Activated B cell treated with CpG ODN at 0.5 μM for 24 hours (primary cell): ENCODE measurements around the gene TPPP. TPM values are rescaled to one million over a fixed set of nuclear protein-coding genes. Genes with fewer than 3 reads are reported as not detected.

ENCODE experiments used
- ATAC-seq: fragments of 200-7000 bp; cut with Tn5 transposase; one replicate; pipeline ENCODE4 v1.10.0; 2021; ENCODE audit warnings: low read depth, mild to moderate bottlenecking, moderate library complexity
- CTCF ChIA-PET: fragments of 350-600 bp; sonication (Branson Sonifier 250); formaldehyde crosslinking; loops from one replicate; lab custom pipeline; 2021; ENCODE audit warnings: antibody characterized with exemption; lab: Charles Lee
- POLR2A ChIA-PET: fragments of 350-600 bp; sonication (Branson Sonifier 250); formaldehyde crosslinking; loops from one replicate; lab custom pipeline; 2021; ENCODE audit warnings: antibody characterized with exemption; lab: Charles Lee
- DNase-seq: peaks from one replicate; pipeline ENCODE4 v3.0.0; 2022
- H3K27ac Mint-ChIP-seq: one replicate; pipeline ENCODE4 v1.8.0; 2020; ENCODE audit warnings: mixed read lengths
- H3K27me3 Mint-ChIP-seq: one replicate; pipeline ENCODE4 v1.8.0; 2021; ENCODE audit warnings: mixed read lengths
- H3K36me3 Mint-ChIP-seq: one replicate; pipeline ENCODE4 v1.8.0; 2021; ENCODE audit warnings: low read depth, mixed read lengths
- H3K4me1 Mint-ChIP-seq: one replicate; pipeline ENCODE4 v1.8.0; 2021; ENCODE audit warnings: mixed read lengths
- H3K4me3 Mint-ChIP-seq: one replicate; pipeline ENCODE4 v1.8.0; 2020; ENCODE audit warnings: mild to moderate bottlenecking, mixed read lengths
- H3K9me3 Mint-ChIP-seq: one replicate; pipeline ENCODE4 v1.8.0; 2020; ENCODE audit warnings: mixed read lengths
- CTCF ChIP-seq: fragments of 200-600 bp; IDR thresholded peaks from one replicate; pipeline ENCODE4 v1.8.0; 2022; ENCODE audit warnings: antibody characterized with exemption, mild to moderate bottlenecking
- intact Hi-C: fragments of 100-400 bp; cut with micrococcal nuclease; formaldehyde crosslinking; loops from one replicate; pipeline ENCODE4 v1.15.1; 2024
- total RNA-seq: library from RNA; stranded (reverse); gene quantifications from 2 replicates; pipeline ENCODE4 v1.2.3, GENCODE V29; 2022

The TPPP gene
- total RNA-seq, 1 donor from 2014 or later: 0.04 TPM

DNA sequence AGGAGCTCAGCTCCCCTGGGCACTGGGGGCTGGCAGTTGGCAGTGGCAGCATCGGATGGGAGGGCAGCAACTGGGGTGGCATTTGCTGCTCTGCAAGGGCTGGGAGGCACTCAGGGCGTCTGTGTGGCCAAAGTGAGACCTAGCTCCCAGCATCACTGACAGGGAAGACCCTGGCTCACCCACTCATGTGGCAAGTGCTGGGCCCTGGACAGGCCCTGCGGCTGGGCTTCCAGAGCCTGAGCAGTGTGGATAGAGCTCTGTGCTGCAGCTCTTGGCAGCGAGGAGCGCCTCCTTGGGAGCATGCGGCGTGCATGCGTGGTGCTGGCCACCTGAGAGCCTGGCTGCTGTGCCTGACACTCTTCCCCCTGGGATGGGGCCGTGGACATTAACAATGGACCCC, 70.8 kb downstream of the TPPP start:
- no peak for DNase-seq

DNA sequence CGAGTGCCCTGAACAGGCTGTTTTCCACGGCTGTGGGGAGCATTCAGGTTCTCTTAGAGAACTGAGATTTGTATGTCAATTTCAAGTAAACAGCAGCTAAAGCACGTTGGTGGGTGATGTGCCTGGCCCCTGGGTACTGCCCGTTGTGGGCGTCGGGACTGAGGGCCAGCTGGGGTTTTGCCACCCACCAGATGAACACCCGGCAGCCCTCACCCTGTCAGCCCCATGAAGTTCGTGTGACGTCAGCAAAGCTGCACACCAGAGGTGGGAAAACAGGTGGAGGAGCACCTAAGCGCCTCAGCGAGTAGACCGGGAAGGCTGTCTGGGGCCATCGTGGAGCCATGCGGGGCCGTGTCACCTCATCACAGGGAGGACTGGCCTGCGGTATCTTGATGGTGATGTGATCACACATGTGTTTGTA, 71.8 kb downstream of the TPPP start:
- H3K27me3 Mint-ChIP-seq: no peaks in the 10 kb centered on the region
- H3K4me3 Mint-ChIP-seq: no peak overlapping the region
- POLR2A ChIA-PET: no interaction called here
- intact Hi-C loops: no loop called here
- H3K36me3 Mint-ChIP-seq: peaks cover 61% of the 10 kb centered on the region
- CTCF ChIA-PET: no interaction called here
- no peak for ATAC-seq
- H3K4me1 Mint-ChIP-seq: peaks cover 4% of the 10 kb centered on the region
- TF ChIP-seq CTCF: no peak
- DNase-seq: no peak
- H3K27ac Mint-ChIP-seq: no peak overlapping the region
- no peaks in the 10 kb centered on the region for H3K9me3 Mint-ChIP-seq

More for the DNA sequence above, 70.8 kb downstream of the TPPP start:
- Mint-ChIP-seq H3K27me3 (no peaks in the 10 kb centered on the region), H3K27ac (no peak overlapping the region), H3K4me1 (no peaks in the 10 kb centered on the region), H3K4me3 (no peak overlapping the region), H3K9me3 (no peaks in the 10 kb centered on the region), H3K36me3 (peaks cover 58% of the 10 kb centered on the region)
- ChIA-PET CTCF (interaction anchor here (0.7 kb wide), 1 partner anchor 93 kb away, joined by 3 read pairs; no protein-coding TSS in a partner anchor), POLR2A (interaction anchor here (0.6 kb wide), 1 partner anchor 972 kb away, joined by 5 read pairs; no protein-coding TSS in a partner anchor)
- intact Hi-C loops: no loop called here
- TF ChIP-seq CTCF: no peak
- no peak for ATAC-seq

DNA sequence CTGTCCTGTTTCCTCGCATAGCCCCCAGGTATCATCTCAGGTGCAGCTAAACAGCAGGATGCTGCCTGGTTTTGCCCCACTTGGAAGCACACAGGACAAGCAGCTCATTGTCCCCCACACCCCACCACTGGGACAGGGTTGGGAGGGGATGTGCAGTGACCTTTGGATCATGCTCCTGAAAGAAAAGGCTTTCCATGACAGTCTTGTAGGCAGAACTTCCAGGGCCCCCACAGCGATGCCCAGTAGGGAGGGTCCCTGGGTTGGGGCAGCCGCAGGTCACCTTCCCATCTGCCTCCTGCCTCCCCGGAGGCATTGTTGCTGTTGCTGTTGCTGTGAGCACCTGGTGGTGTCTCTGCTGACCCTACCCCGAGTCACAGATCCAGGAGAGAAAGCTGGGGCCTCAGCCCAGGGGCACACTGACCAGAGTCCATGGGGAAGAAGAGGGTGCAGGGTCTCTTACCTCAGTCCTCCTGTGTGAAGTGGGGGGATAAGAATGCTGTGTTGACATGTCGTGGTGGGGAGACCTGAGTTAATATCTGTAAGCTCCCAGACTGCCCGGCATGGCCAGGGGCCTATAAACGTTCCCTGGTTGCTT, 72.5 kb downstream of the TPPP start:
- H3K9me3 Mint-ChIP-seq: no peaks in the 10 kb centered on the region
- no peak for ATAC-seq
- H3K36me3 Mint-ChIP-seq: peaks cover 57% of the 10 kb centered on the region
- H3K4me3 Mint-ChIP-seq: no peak overlapping the region
- H3K27ac Mint-ChIP-seq: no peak overlapping the region
- TF ChIP-seq CTCF: no peak
- intact Hi-C loops: no loop called here
- ChIA-PET POLR2A (no interaction called here), CTCF (no interaction called here)
- H3K4me1 Mint-ChIP-seq: peaks cover 7% of the 10 kb centered on the region
- no peaks in the 10 kb centered on the region for H3K27me3 Mint-ChIP-seq
- DNase-seq: no peak

GRCh38 chr5:620152-620551, 73.0 kb downstream of the TPPP start:
- no peak for TF ChIP-seq CTCF
- CTCF ChIA-PET: no interaction called here
- Mint-ChIP-seq H3K36me3 (peaks cover 56% of the 10 kb centered on the region), H3K9me3 (peaks cover 4% of the 10 kb centered on the region), H3K4me1 (peaks cover 9% of the 10 kb centered on the region), H3K4me3 (no peak overlapping the region), H3K27me3 (no peaks in the 10 kb centered on the region), H3K27ac (no peak overlapping the region)
- peak; percentile 8 for DNase-seq
- ATAC-seq: no peak
- POLR2A ChIA-PET: no interaction called here
- intact Hi-C loops: no loop called here

DNA sequence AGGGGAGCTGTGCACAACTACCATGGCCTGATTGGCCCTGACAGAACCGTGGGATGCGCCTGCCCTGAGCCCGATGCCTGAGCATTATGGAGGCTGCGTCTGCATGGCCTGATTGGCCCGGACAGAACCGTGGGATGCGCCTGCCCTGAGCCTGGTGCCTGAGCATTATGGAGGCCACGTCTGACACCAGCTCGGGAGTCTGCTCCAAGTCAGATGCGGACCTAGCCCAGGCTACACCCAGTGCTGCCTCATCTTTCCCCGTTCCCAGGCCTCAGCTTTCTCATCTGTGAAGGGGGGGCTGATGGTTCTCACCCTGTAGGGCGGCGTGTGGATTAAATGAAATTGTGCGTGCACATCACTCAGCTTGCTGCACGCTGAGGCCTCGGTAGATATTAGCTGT, 73.7 kb downstream of the TPPP start:
- TF ChIP-seq CTCF: no peak
- H3K4me1 Mint-ChIP-seq: peaks cover 12% of the 10 kb centered on the region
- H3K4me3 Mint-ChIP-seq: no peak overlapping the region
- peaks cover 4% of the 10 kb centered on the region for H3K9me3 Mint-ChIP-seq
- intact Hi-C loops: loop anchor here (10.0 kb wide), 1 partner anchor 45 kb away; no protein-coding TSS in a partner anchor
- H3K36me3 Mint-ChIP-seq: peaks cover 51% of the 10 kb centered on the region
- H3K27ac Mint-ChIP-seq: no peak overlapping the region
- ATAC-seq (no peak), DNase-seq (no peak)
- ChIA-PET POLR2A (no interaction called here), CTCF (no interaction called here)
- H3K27me3 Mint-ChIP-seq: no peaks in the 10 kb centered on the region
